GM19099 (cell line): Measurements from ENCODE around the gene RMP24.

ENCODE experiments used
- POLR2A ChIP-seq: IDR thresholded peaks from 3 replicates; pipeline ENCODE4 v1.6.1; 2011; ENCODE audit warnings: low read depth; ENCODE audit not compliant: insufficient read length; ENCODE audit errors: extremely low read depth

RMP24 gene

GRCh38 chr18:35972197-35973000 is at the start of gene RMP24:
RMP24 (plus strand) TSS chr18:35972679.
- peak; percentile 94 for TF ChIP-seq POLR2A

GRCh38 chr18:35923939-35924684 is 48.4 kb upstream of the RMP24 start:
- no peak for TF ChIP-seq POLR2A

GRCh38 chr18:35926884-35927283 is 45.6 kb upstream of the RMP24 start:
- TF ChIP-seq POLR2A, result no peak

GRCh38 chr18:35927430-35927829 is 45.0 kb upstream of the RMP24 start:
- TF ChIP-seq POLR2A, result no peak

- TF ChIP-seq POLR2A, result no peak
These were observed 38.5 kb upstream of the RMP24 start for GRCh38 chr18:35933982-35934381.

GRCh38 chr18:35934891-35935290 is 37.6 kb upstream of the RMP24 start:
- TF ChIP-seq POLR2A, result no peak

- no peak for TF ChIP-seq POLR2A
These were observed 36.7 kb upstream of the RMP24 start for GRCh38 chr18:35935805-35936204.

GRCh38 chr18:35936951-35937350 is 35.5 kb upstream of the RMP24 start:
- TF ChIP-seq POLR2A, result no peak

GRCh38 chr18:35938158-35938557 is 34.3 kb upstream of the RMP24 start:
- TF ChIP-seq POLR2A, result no peak

- no peak for TF ChIP-seq POLR2A
These were observed 33.9 kb upstream of the RMP24 start for GRCh38 chr18:35938562-35938961.

GRCh38 chr18:35939138-35939537 is 33.3 kb upstream of the RMP24 start:
- no peak for TF ChIP-seq POLR2A

- TF ChIP-seq POLR2A, result no peak
These were observed 31.2 kb upstream of the RMP24 start for GRCh38 chr18:35941299-35941698.

- TF ChIP-seq POLR2A, result no peak
These were observed 30.3 kb upstream of the RMP24 start for GRCh38 chr18:35942133-35942532.

- TF ChIP-seq POLR2A, result no peak
These were observed 29.8 kb upstream of the RMP24 start for GRCh38 chr18:35942661-35943060.

GRCh38 chr18:35948080-35948479 is 24.4 kb upstream of the RMP24 start:
- TF ChIP-seq POLR2A, result no peak

GRCh38 chr18:35949090-35949489 is 23.4 kb upstream of the RMP24 start:
- no peak for TF ChIP-seq POLR2A
